HG02885 (cell line): ENCODE data around the gene VCPKMT.
"Not testable (repeated sequence)": the region's sequence is repeated elsewhere in the genome, so short reads cannot be mapped to it uniquely, and the experiment has no call there.

Source experiments
- ATAC-seq: cut with Tn5 transposase; IDR thresholded peaks from one replicate; pipeline ENCODE4 v1.9.1; 2021; ENCODE audit warnings: mild to moderate bottlenecking; ENCODE audit not compliant: unreplicated experiment, poor library complexity

Gene VCPKMT

DNA sequence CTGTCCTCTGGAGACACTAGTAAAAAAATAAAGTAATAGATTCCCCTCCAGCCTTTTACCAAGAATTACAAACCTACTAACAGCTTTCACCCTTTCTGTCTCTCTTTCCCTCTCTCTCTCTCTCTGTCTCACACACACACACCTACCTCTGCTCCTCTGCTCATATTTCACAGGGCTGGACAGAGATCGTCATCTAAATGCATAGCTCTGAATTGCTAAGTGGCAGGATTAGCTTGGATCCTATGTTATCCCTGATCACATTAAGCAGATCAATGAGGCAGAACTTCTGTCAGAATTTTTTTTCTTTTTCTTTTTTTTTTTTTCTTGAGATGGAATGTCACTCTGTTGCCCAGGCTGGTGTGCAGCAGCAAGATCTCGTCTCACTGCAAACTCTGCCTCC lies 22.9 kb downstream of the VCPKMT start:
- no peak for ATAC-seq

DNA sequence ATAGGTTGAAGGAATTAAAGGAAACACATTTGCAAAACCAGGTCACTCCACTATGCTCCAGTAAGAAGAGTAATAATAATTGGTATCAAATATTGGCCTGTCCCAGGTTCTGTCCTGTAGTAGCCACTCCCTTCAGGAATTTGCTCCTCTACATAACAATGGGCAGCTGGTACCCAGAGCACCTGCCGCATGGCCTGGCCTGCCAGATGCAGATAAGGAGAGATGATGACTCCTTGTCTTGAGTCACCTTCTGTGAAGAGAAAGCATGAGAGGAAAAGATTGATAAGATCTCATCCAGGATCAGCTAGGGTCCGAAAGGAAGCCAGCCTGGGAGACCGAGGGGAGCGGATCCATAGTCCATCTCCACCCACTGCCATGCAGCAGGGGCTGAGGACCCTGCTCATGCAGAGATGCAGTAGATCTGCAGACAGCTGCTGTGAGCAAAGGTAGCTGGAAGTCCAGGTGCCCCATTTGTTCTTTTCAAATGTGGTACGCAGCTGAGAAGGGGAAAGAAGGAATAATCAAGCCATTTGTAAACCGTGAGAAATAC lies 24.3 kb downstream of the VCPKMT start:
- no peak for ATAC-seq

GRCh38 chr14:50091240-50091913 lies 25.0 kb downstream of the VCPKMT start:
- ATAC-seq, result no peak

DNA sequence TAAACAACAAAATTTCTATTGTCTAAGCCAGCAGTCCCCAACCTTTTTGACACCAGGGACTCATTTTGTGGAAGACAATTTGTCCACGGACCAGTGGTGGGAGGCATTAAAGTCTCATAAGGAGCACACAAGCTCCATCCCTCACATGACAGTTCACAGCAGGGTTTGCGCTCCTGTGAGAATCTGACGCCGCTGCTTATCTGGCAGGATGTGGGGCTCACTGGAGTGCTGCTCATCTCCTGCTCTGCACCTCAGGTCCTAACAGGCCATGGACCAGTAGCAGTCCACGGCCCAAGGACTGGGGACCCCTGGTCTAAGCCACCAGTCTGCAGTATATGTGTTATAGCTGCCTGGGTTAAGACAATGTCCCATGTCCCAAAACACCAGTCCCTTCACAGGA lies 27.2 kb downstream of the VCPKMT start:
- ATAC-seq, result no peak

GRCh38 chr14:50088731-50089130 lies 27.6 kb downstream of the VCPKMT start:
- ATAC-seq, result no peak

- ATAC-seq, result no peak
These were observed 28.3 kb downstream of the VCPKMT start for GRCh38 chr14:50088117-50088515.

DNA sequence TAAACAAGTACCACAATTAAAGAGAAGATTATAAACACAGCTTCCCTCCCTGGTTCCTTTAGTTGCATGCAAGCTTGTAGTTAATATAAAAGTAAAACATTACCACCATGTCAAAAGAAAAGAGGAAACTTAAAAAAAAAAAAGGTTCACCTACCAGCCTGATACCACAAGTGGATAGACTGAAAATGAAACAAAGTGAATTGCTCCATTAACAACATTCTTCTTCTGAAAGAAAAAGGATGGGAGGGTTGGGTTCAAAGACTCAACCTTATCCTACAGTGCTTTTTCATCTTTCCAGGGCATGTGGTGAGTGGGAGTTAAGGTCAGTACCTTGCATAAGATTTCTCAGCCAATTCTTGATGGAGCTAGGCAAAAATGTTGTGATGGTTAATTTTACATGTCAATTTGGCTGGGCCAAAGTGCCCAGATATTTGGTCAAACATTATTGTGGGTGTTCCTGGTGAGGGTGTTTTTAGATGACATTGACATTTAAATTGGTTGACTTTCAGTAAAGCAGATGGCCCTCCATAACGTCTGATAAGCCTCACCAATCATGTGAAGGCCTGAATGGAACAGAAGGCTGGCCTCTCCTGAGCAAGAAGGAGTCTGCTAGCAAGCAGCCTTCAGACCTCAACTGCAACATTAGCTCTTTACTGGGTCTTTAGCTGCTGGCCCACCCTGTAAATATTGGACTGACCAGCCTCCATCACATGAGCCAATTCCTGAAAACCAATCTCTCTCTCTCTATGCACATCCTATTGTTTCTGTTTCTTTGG lies 28.8 kb downstream of the VCPKMT start:
- no peak for ATAC-seq

DNA sequence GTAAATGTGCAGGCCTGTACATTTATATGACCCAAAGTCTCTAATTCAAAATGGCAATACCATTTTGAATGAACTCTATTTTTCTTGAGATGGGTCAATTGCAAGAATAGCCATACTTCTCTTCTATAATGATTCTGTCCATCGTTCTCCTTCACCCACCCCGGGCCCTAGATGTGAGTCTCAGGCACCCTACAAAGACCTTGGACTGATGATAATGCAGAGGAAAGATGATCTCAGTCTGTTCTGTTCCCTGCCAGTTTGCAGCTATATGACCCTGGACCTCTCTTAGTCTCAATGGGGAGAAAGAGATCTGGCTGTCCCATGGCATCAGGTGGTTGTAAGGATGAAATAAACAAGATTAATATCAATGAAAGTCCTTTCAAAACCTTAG lies 30.1 kb downstream of the VCPKMT start:
- no peak for ATAC-seq

GRCh38 chr14:50085570-50086320 lies 30.6 kb downstream of the VCPKMT start:
- ATAC-seq, result peak; percentile 58

DNA sequence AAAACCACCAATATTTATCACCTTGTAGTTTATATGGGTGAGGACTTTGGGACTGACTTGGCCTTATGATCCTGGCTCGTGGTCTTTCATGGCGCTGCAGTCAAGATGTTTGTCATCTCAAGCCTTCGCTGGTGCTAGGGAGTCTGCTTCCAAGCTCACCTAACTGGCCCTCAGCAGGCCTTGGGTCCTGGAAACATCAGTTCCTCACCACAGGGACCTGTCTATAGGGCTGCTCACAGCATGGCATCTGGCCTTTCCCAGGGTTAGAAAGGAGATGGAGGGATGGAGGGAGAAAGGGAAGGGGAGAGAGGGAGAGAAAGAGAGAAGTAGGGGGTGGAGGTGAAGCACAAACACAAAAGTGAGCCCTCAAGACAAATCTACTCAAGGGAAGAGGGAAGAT lies 31.7 kb downstream of the VCPKMT start:
- ATAC-seq, result no peak

- ATAC-seq, result peak; percentile 47
These were observed 32.7 kb downstream of the VCPKMT start for GRCh38 chr14:50083467-50084337.

- ATAC-seq, result peak; percentile 75
These were observed 33.4 kb downstream of the VCPKMT start for GRCh38 chr14:50082784-50083466.

DNA sequence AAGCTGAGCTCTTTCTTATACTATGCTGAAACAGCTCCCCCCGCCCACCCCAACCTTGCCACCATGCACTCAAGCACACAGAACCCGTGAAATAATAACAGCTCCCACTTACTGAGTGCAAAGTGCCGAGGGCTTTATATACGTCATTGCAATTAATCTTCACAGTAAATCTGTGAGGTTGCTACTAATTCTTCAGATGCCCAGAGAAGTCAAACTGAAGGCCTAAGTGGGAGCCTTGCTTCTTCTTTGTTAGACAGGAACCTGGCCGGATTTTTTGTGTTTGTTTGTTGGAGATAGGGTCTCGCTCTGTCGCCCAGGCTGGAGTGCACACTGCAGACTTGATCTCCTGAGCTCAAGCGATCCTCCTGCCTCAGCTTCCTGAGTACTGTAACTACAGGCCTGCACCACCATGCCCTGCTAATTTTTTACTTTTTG lies 34.0 kb downstream of the VCPKMT start:
- ATAC-seq, result no peak

- ATAC-seq, result not testable (repeated sequence)
These were observed 37.3 kb downstream of the VCPKMT start for GRCh38 chr14:50079103-50079502.

DNA sequence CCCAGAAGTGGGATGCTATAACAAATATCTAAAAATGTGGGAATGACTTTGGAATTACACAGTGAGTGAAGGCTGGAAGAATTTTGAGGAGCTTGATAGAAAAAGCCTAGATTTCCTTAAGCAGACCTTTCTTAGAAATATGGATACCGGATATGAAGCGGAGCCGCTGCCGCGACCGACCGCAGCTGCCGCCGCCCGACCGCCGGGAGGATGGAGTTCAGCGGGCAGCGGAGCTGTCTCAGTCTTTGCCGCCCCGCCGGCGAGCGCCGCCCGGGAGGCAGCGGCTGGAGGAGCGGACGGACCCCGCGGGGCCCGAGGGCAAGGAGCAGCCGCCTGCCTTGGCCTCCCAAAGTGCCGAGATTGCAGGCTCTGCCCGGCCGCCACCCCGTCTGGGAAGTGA lies 42.7 kb downstream of the VCPKMT start:
- ATAC-seq, result not testable (repeated sequence)

GRCh38 chr14:50072395-50072794 lies 44.0 kb downstream of the VCPKMT start:
- ATAC-seq, result no peak

DNA sequence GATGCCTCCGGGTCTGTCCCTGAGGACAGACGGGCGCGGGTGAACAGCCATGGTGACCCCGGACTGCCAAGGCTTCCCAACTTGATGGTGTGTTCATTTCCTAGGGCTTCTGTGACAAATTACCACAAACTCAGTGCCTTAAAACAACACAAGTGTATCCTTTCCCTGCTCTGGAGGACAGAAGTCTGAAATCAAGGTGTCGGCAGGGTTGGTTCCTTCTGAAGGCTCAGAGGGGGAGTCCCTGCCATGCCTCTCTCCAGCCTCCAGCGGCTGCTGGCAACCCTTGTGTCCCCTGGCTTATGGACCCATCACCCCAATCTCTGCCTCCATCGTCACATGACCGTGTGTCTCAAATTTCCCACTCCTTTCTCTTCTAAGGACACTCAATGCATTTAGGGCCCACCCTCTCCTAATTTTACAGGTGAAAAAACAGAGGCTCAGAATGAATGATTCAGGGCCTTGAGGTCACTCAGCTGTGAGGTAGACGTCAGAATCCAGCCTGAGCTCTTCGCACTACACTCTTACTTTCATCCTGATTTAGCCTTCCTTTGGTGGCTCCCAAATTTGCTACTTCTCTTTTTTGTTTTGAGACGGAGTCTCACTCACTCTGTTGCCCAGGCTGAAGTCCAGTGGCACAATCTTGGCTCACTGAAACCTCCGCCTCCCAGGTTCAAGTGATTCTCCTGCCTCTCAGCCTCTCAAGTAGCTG lies 45.4 kb downstream of the VCPKMT start:
- ATAC-seq, result peak; percentile 41

GRCh38 chr14:50070230-50070629 lies 46.1 kb downstream of the VCPKMT start:
- ATAC-seq, result no peak

DNA sequence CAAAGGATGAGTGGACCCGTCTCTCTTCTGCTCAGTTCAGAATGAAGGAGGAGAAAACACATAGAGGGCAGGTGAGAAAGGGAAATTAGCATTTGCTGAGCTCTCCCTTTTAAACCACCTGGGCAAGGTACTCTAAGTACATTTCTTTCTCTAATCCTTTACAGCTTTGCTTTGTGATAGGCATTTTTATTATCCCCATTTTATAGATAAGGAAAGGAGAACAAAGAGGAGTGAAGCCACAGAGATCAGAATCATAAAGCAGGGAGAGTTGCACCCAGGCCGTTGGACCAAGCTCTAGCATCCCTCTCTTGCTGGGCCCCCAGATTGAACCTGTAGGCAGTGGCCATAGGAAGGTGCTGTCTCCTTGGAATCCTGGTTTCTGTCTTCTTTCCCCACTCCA lies 47.0 kb downstream of the VCPKMT start:
- ATAC-seq, result no peak
